IgD-negative memory B cell (primary cell): ENCODE measurements around the gene GAD2. TPM values are rescaled to one million over a fixed set of nuclear protein-coding genes. Genes with fewer than 3 reads are reported as not detected.
"Not testable (repeated sequence)": the region's sequence is repeated elsewhere in the genome, so short reads cannot be mapped to it uniquely, and the experiment has no call there.

Experiments
- H3K27ac Mint-ChIP-seq, 3 donors: one replicate each; pipeline ENCODE4 v1.8.0; 2020 to 2022; ENCODE audit warnings: mild to moderate bottlenecking in 3 of 3, mixed read lengths in 3 of 3, moderate library complexity in 1 of 3
- H3K27me3 Mint-ChIP-seq: one replicate; pipeline ENCODE4 v1.8.0; 2021; ENCODE audit warnings: mixed read lengths
- H3K36me3 Mint-ChIP-seq: one replicate; pipeline ENCODE4 v1.8.0; 2020; ENCODE audit warnings: mild to moderate bottlenecking, mixed read lengths
- H3K4me1 Mint-ChIP-seq, 3 donors: one replicate each; pipeline ENCODE4 v1.8.0; 2020 to 2022; ENCODE audit warnings: mixed read lengths in 3 of 3, mild to moderate bottlenecking in 1 of 3
- H3K4me3 Mint-ChIP-seq, 4 donors: one replicate each; pipeline ENCODE4 v1.8.0; 2020 to 2022; ENCODE audit warnings: mild to moderate bottlenecking in 4 of 4, mixed read lengths in 4 of 4, moderate library complexity in 3 of 4
- H3K9me3 Mint-ChIP-seq, 3 donors: one replicate each; pipeline ENCODE4 v1.8.0; 2020 to 2021; ENCODE audit warnings: mixed read lengths in 3 of 3, mild to moderate bottlenecking in 1 of 3
- polyA plus RNA-seq: library from polyadenylated mRNA; unstranded; fragments of 300-500 nt; fragmentation: Illumina TruSeq; gene quantifications from one replicate; pipeline ENCODE4 v1.2.3, GENCODE V29; 2021

Gene GAD2
- polyA plus RNA-seq, 1 donor from 2014 or later, result not detected

GRCh38 chr10:26314265-26315013 lies 97.9 kb downstream of the GAD2 start:
- no peak overlapping the region for H3K4me3 Mint-ChIP-seq
- no peaks in the 10 kb centered on the region for H3K36me3 Mint-ChIP-seq
- H3K27me3 Mint-ChIP-seq, result peaks cover 20% of the 10 kb centered on the region
- H3K9me3 Mint-ChIP-seq, result peaks cover 0 to 1% (median 0%) of the 10 kb centered on the region in 3 donors
- H3K27ac Mint-ChIP-seq, result no peak overlapping the region
- H3K4me1 Mint-ChIP-seq, result peaks cover 6 to 9% (median 6%) of the 10 kb centered on the region in 3 donors

- Mint-ChIP-seq H3K36me3 (no peaks in the 10 kb centered on the region), H3K4me1 (no peaks in the 10 kb centered on the region), H3K4me3 (no peak overlapping the region), H3K27ac (no peak overlapping the region), H3K27me3 (peaks cover 9% of the 10 kb centered on the region), H3K9me3 (no peaks in the 10 kb centered on the region)
These were observed 102.1 kb downstream of the GAD2 start for GRCh38 chr10:26318672-26319071.

- Mint-ChIP-seq H3K9me3 (peaks cover 0 to 9% (median 0%) of the 10 kb centered on the region in 3 donors), H3K27me3 (no peaks in the 10 kb centered on the region), H3K36me3 (peaks cover 4% of the 10 kb centered on the region), H3K27ac (no peak overlapping the region), H3K4me1 (no peaks in the 10 kb centered on the region), H3K4me3 (no peak overlapping the region)
These were observed 106.6 kb downstream of the GAD2 start for GRCh38 chr10:26323219-26323618.

DNA sequence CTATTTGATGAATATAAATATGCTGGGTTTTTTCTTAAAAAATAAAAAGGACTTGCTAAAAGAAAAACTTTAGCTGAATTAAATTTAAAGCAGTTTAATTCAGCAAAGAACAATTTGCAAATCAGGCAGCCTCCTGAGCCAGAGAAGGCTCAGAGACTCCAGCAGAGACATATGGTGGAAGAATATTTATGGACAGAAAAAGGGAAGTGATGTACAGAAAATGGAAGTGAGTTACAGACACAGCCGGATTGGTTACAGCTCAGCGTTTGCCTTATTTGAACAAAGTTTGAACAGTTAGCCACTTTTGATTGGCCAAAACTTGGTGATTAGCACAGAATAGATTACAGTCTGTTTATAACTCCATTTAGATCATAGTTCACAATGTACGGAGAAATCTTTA lies 110.3 kb downstream of the GAD2 start:
- Mint-ChIP-seq H3K4me1 (no peaks in the 10 kb centered on the region), H3K27me3 (no peaks in the 10 kb centered on the region), H3K9me3 (peaks cover 0 to 9% (median 0%) of the 10 kb centered on the region in 3 donors), H3K36me3 (peaks cover 4% of the 10 kb centered on the region), H3K4me3 (no peak overlapping the region), H3K27ac (no peak overlapping the region)

- Mint-ChIP-seq H3K4me3 (no peak overlapping the region), H3K36me3 (peaks cover 4% of the 10 kb centered on the region), H3K9me3 (peaks cover 0 to 9% (median 0%) of the 10 kb centered on the region in 3 donors), H3K27ac (no peak overlapping the region), H3K4me1 (no peaks in the 10 kb centered on the region), H3K27me3 (no peaks in the 10 kb centered on the region)
These were observed 111.2 kb downstream of the GAD2 start for GRCh38 chr10:26327811-26328210.

DNA sequence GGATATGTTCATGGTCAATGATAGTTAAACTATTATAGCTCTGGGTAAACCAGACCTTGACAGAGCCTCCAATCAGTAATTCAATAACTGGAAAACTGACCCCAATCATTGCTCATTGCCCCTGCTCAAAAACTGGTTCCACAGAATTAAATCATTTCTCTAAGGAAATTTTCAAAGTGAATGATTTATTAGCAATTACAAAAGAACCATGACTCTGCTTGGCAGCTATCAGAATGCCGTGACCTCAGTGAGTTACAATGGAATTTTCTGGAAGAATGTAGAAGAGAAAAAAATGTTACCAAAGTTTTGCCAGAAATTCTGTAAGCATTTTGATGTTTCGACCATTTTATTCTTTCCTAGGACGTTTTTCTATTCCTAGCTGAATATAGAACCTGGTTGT lies 114.8 kb downstream of the GAD2 start:
- no peaks in the 10 kb centered on the region for H3K36me3 Mint-ChIP-seq
- H3K27ac Mint-ChIP-seq, result no peak overlapping the region
- no peak overlapping the region for H3K4me3 Mint-ChIP-seq
- no peaks in the 10 kb centered on the region for H3K27me3 Mint-ChIP-seq
- H3K4me1 Mint-ChIP-seq, result peaks cover 0 to 7% (median 4%) of the 10 kb centered on the region in 3 donors
- H3K9me3 Mint-ChIP-seq, result peaks cover 1 to 11% (median 2%) of the 10 kb centered on the region in 3 donors

GRCh38 chr10:26334232-26334931 lies 117.8 kb downstream of the GAD2 start:
- H3K27ac Mint-ChIP-seq, result peak overlapping the region in 1 of 3 donors; percentile 1
- H3K4me3 Mint-ChIP-seq, result no peak overlapping the region
- H3K4me1 Mint-ChIP-seq, result peaks cover 4 to 7% (median 4%) of the 10 kb centered on the region in 3 donors
- no peaks in the 10 kb centered on the region for H3K27me3 Mint-ChIP-seq
- H3K36me3 Mint-ChIP-seq, result no peaks in the 10 kb centered on the region
- peaks cover 1 to 7% (median 2%) of the 10 kb centered on the region in 3 donors for H3K9me3 Mint-ChIP-seq

DNA sequence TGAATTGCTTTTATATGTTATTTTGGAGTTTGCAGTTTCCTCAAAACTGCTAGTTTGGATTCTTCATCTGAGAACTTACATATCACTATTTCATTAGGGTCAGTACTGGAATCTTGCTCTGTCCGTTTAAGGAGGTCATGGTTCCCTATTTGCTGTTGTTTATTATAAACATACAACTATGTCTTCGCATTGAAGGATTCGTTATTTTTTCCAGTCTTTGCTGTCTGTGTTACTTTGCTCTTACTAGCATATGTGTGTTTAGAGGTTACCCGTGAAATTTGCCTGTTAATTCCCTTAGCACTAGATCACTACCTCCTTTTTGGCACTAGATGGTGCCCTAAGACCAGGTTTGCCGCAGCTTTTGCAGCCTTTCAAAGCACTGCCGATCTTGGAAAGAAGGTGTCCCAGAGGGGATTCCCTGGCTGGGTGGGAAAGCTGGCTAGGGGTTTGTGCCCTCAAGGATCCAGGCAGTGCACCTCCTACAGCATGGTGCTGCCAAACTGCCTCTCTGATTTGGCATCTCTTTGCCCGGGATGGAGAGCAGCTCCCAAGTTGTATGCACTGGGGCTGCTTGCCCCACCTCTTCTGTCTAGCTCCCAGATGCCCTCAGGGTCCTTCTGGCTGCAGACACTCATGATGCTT lies 118.5 kb downstream of the GAD2 start:
- peak overlapping the region; percentile 75 to 96 (median 88) for H3K4me3 Mint-ChIP-seq
- peak overlapping the region in 2 of 3 donors; percentile 1 to 42 for H3K27ac Mint-ChIP-seq
- H3K9me3 Mint-ChIP-seq, result peaks cover 1 to 7% (median 2%) of the 10 kb centered on the region in 3 donors
- peaks cover 4 to 7% (median 4%) of the 10 kb centered on the region in 3 donors for H3K4me1 Mint-ChIP-seq
- H3K36me3 Mint-ChIP-seq, result peaks cover 1% of the 10 kb centered on the region
- no peaks in the 10 kb centered on the region for H3K27me3 Mint-ChIP-seq

- Mint-ChIP-seq H3K4me1 (peaks cover 4 to 7% (median 4%) of the 10 kb centered on the region in 3 donors), H3K9me3 (peaks cover 1 to 7% (median 2%) of the 10 kb centered on the region in 3 donors), H3K4me3 (peak overlapping the region; percentile 75 to 96 (median 88)), H3K27me3 (no peaks in the 10 kb centered on the region), H3K27ac (peak overlapping the region in 2 of 3 donors; percentile 1 to 42), H3K36me3 (peaks cover 1% of the 10 kb centered on the region)
These were observed 119.1 kb downstream of the GAD2 start for GRCh38 chr10:26335574-26336093.

DNA sequence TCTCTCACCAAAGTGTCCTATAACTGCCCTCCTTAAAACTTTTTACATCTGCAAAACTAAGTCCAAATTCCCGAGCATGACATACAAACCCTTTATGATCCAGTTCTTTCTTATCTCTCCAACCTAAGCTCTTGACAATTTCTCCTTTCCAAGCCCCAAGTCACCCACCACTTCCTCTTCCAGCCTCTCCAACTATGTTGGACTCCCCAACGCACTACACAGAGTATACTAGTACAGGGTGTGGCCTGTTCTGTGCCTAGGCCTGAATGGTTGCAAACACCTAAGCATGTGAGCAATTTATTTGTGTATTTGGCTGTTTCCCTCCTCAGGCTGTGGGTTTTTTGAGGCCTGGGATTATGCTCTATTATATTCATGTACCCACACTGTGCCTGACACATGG lies 120.4 kb downstream of the GAD2 start:
- peak overlapping the region in 1 of 4 donors; percentile 69 for H3K4me3 Mint-ChIP-seq
- H3K27me3 Mint-ChIP-seq, result no peaks in the 10 kb centered on the region
- H3K36me3 Mint-ChIP-seq, result peaks cover 1% of the 10 kb centered on the region
- H3K4me1 Mint-ChIP-seq, result peaks cover 4 to 7% (median 4%) of the 10 kb centered on the region in 3 donors
- H3K27ac Mint-ChIP-seq, result no peak overlapping the region
- peaks cover 1 to 7% (median 2%) of the 10 kb centered on the region in 3 donors for H3K9me3 Mint-ChIP-seq

GRCh38 chr10:26341701-26342100 lies 125.1 kb downstream of the GAD2 start:
- no peaks in the 10 kb centered on the region for H3K9me3 Mint-ChIP-seq
- peaks cover 1% of the 10 kb centered on the region for H3K36me3 Mint-ChIP-seq
- no peak overlapping the region for H3K27ac Mint-ChIP-seq

DNA sequence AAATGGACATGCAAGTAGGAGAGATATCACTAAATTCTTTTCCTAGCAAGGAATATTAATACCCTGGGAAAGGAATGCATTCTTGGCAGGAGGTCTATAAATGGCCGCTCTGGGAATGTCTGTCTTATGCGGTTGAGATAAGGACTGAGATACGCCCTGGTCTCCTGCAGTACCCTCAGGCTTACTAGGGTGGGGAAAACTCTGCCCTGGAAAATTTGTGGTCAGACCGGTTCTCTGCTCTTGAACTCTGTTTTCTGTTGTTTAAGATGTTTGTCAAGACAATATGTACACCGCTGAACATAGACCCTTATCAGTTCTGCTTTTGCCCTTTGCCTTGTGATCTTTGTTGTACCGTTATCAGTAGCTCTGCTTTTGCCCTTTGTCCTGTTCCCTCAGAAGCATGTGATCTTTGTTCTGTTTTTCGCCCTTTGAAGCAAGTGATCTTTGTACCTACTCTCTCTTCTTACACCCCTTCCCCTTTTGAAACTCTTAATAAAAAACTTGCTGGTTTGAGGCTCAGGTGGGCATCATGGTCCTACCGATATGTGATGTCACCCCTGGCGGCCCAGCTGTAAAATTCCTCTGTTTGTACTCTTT lies 132.3 kb downstream of the GAD2 start:
- peaks cover 3 to 18% (median 7%) of the 10 kb centered on the region in 3 donors for H3K9me3 Mint-ChIP-seq
- not testable (repeated sequence) for H3K27me3 Mint-ChIP-seq, H3K4me1 Mint-ChIP-seq, H3K36me3 Mint-ChIP-seq, H3K4me3 Mint-ChIP-seq
- H3K27ac Mint-ChIP-seq, result peak overlapping the region in 1 of 3 donors; percentile 12

More at GRCh38 chr10:26341701-26342100, 125.1 kb downstream of the GAD2 start:
- Mint-ChIP-seq H3K27me3 (no peaks in the 10 kb centered on the region), H3K4me1 (peaks cover 0 to 4% (median 0%) of the 10 kb centered on the region in 3 donors), H3K4me3 (no peak overlapping the region)
